Effector CD4-positive, alpha-beta T cell (primary cell): ENCODE results near the gene MYO3B.
"Not testable (repeated sequence)": the region's sequence is repeated elsewhere in the genome, so short reads cannot be mapped to it uniquely, and the experiment has no call there.

Experiments
- DNase-seq: peaks from one replicate; pipeline ENCODE4 v3.0.0-alpha.2; 2020

The MYO3B gene

GRCh38 chr2:170341684-170342623 is 164.0 kb downstream of the MYO3B start:
- no peak for DNase-seq

GRCh38 chr2:170344663-170345346 is 166.9 kb downstream of the MYO3B start:
- no peak for DNase-seq

GRCh38 chr2:170345607-170346006 is 167.7 kb downstream of the MYO3B start:
- no peak for DNase-seq

- not testable (repeated sequence) for DNase-seq
Observed at GRCh38 chr2:170349269-170349668, 171.3 kb downstream of the MYO3B start.

- no peak for DNase-seq
Observed at GRCh38 chr2:170350929-170351826, 173.2 kb downstream of the MYO3B start.

- no peak for DNase-seq
Observed at GRCh38 chr2:170353723-170354122, 175.8 kb downstream of the MYO3B start.

GRCh38 chr2:170354388-170354787 is 176.4 kb downstream of the MYO3B start:
- DNase-seq: no peak

GRCh38 chr2:170354855-170355780 is 177.2 kb downstream of the MYO3B start:
- DNase-seq: no peak

- DNase-seq: no peak
Observed at GRCh38 chr2:170359466-170359865, 181.5 kb downstream of the MYO3B start.

- no peak for DNase-seq
Observed at GRCh38 chr2:170360546-170361089, 182.7 kb downstream of the MYO3B start.

- DNase-seq: peak; percentile 41
Observed at GRCh38 chr2:170361090-170361936, 183.4 kb downstream of the MYO3B start.

GRCh38 chr2:170362313-170362870 is 184.4 kb downstream of the MYO3B start:
- no peak for DNase-seq

- DNase-seq: no peak
Observed at GRCh38 chr2:170362871-170363631, 185.1 kb downstream of the MYO3B start.

- no peak for DNase-seq
Observed at GRCh38 chr2:170365003-170365402, 187.1 kb downstream of the MYO3B start.

GRCh38 chr2:170365686-170366085 is 187.7 kb downstream of the MYO3B start:
- DNase-seq: no peak

- DNase-seq: no peak
Observed at GRCh38 chr2:170368370-170368769, 190.4 kb downstream of the MYO3B start.

GRCh38 chr2:170369228-170369627 is 191.3 kb downstream of the MYO3B start:
- DNase-seq: no peak

GRCh38 chr2:170369894-170370293 is 191.9 kb downstream of the MYO3B start:
- DNase-seq: no peak
